Smooth muscle cell (in vitro differentiated cells): ENCODE data around the gene TMEM191B. TPM values are rescaled to one million over a fixed set of nuclear protein-coding genes. Genes with fewer than 3 reads are reported as not detected.
"Not testable (repeated sequence)": the region's sequence is repeated elsewhere in the genome, so short reads cannot be mapped to it uniquely, and the experiment has no call there.

Source experiments
- DNase-seq: peaks from one replicate; lab custom pipeline; 2025; ENCODE audit not compliant: unreplicated experiment; lab: John Stamatoyannopoulos, UW
- H2AFZ ChIP-seq: fragments of 200-600 bp; sonication (generic); 2 replicates; pipeline ENCODE4 v1.6.0; 2016; ENCODE audit warnings: antibody characterized with exemption, low read depth, mild to moderate bottlenecking
- H3F3A ChIP-seq: fragments of 200-600 bp; sonication (generic); 2 replicates; pipeline ENCODE4 v1.6.0; 2017; ENCODE audit warnings: antibody characterized with exemption, low read depth
- H3K27ac ChIP-seq: fragments of 200-600 bp; sonication (generic); 2 replicates; pipeline ENCODE4 v1.5.1; 2016; ENCODE audit warnings: low read depth, mild to moderate bottlenecking
- H3K27me3 ChIP-seq: fragments of 200-600 bp; sonication (generic); 2 replicates; pipeline ENCODE4 v1.6.1; 2016; ENCODE audit warnings: low read depth, mild to moderate bottlenecking
- H3K36me3 ChIP-seq: fragments of 200-600 bp; sonication (generic); 2 replicates; pipeline ENCODE4 v1.5.1; 2016; ENCODE audit warnings: low read depth
- H3K4me1 ChIP-seq: fragments of 200-600 bp; sonication (generic); 2 replicates; pipeline ENCODE4 v1.5.1; 2016; ENCODE audit warnings: low read depth
- H3K4me2 ChIP-seq: fragments of 200-600 bp; sonication (generic); 2 replicates; pipeline ENCODE4 v1.6.0; 2016; ENCODE audit warnings: mild to moderate bottlenecking
- H3K4me3 ChIP-seq: fragments of 200-600 bp; sonication (generic); 2 replicates; pipeline ENCODE4 v1.5.1; 2016; ENCODE audit warnings: mild to moderate bottlenecking
- H3K79me2 ChIP-seq: fragments of 200-600 bp; sonication (generic); 2 replicates; pipeline ENCODE4 v1.6.0; 2016; ENCODE audit warnings: low read depth, mild to moderate bottlenecking
- H3K9ac ChIP-seq: fragments of 200-600 bp; sonication (generic); 2 replicates; pipeline ENCODE4 v1.6.0; 2016; ENCODE audit warnings: low read depth
- H3K9me3 ChIP-seq: fragments of 200-600 bp; sonication (generic); replicated peaks from 2 replicates; pipeline ENCODE4 v1.5.1; 2016; ENCODE audit warnings: low read depth
- H4K20me1 ChIP-seq: fragments of 200-600 bp; sonication (generic); 2 replicates; pipeline ENCODE4 v1.6.0; 2016; ENCODE audit warnings: low read depth
- WGBS: methylation state at CpG from one replicate; pipeline ENCODE4 v1.1.7; 2016; ENCODE audit warnings: low lambda C conversion rate; 5-methylcytosine and 5-hydroxymethylcytosine counted together
- polyA plus RNA-seq: library from polyadenylated mRNA; unstranded; fragments of >200 nt; fragmentation: Nextera tagmentation; extraction: Ambion mirVana; gene quantifications from 2 replicates; pipeline ENCODE4 v1.2.1, GENCODE V29; 2016
- total RNA-seq: library from RNA; depleted of rRNA; stranded (reverse); fragments of >200 nt; gene quantifications from 2 replicates; pipeline ENCODE4 v1.2.3, GENCODE V29; 2014

The TMEM191B gene
- total and polyA plus RNA-seq, 2 experiments from 2014 or later, result 0.56 TPM; not detected in 1

DNA sequence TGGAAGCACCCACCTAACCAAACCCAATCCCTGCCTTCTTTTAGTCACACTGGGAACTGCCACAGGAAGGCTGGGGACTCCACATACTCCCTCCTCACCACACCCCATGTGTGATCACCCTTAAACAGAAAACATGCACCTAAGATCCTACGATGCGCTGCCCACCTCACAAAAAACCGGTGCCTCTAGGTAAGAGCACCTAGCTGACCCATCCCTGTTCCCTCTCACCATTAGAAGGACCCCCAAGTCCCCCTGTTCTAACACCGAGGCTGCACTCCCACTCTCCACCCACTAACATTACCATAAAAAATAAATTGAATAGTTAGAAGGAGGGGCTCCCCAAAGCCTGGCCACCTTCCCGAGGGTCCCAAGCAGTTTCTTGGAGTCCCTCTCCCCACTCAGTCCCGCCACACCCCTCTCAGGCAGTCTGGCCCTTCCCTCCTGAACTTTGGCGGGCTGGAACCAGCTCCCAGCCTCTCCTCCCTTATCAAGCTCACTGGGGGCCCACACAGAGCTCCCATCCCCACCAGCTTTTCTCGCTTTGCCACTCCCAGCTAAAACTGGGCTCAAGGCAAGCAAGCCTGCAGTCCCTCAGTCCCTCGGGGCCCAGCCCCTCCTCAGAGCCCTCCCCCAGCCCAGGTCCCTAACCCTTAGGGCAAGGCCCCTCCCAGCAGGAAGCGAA is 46.0 kb downstream of the TMEM191B start:
- H3K27me3 ChIP-seq, H3K79me2 ChIP-seq, H3K9ac ChIP-seq, H3K4me2 ChIP-seq, DNase-seq, H3K4me3 ChIP-seq, H3K4me1 ChIP-seq, H3K9me3 ChIP-seq, H3K36me3 ChIP-seq, H4K20me1 ChIP-seq, H3F3A ChIP-seq, H2AFZ ChIP-seq, H3K27ac ChIP-seq: not testable (repeated sequence)
- 56% methylated on average over 8 of the region's 10 CpGs for whole genome bisulfite sequencing

GRCh38 chr22:18574555-18574954 is 47.0 kb downstream of the TMEM191B start:
- not testable (repeated sequence) for H3K9ac ChIP-seq, H3K27me3 ChIP-seq, H3K4me3 ChIP-seq, H3F3A ChIP-seq, H3K4me1 ChIP-seq, H3K9me3 ChIP-seq, H3K79me2 ChIP-seq, H4K20me1 ChIP-seq, H3K27ac ChIP-seq, DNase-seq, H3K4me2 ChIP-seq, H2AFZ ChIP-seq, H3K36me3 ChIP-seq
- WGBS, result no CpG with 5 or more reads among the region's 13 CpGs

DNA sequence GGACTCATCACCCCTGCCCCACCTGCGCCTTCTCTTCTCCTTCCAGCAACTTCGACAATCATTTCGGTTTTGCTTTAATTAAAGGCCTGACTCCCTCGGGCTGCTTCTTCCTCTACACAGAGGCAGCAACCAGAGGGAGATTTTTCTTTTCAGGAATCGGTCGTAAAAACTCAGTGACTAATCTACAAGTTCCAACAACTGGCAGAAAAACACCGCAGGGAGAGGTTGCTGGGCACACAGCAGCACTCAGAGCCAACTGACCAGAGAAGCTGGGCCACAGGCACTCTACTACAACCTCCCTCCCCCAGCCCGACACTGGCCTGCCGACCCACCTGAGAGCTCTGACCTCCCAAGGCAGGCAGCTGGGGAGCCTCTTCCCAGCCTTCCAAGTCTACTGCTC is 48.1 kb downstream of the TMEM191B start:
- H3K79me2 ChIP-seq, H3K4me2 ChIP-seq, H3K36me3 ChIP-seq, H3K4me3 ChIP-seq, H3K27ac ChIP-seq, H3F3A ChIP-seq, H3K9ac ChIP-seq, H4K20me1 ChIP-seq, H2AFZ ChIP-seq, DNase-seq, H3K27me3 ChIP-seq, H3K4me1 ChIP-seq, H3K9me3 ChIP-seq: not testable (repeated sequence)
- no CpG with 5 or more reads among the region's 9 CpGs for WGBS

GRCh38 chr22:18577090-18577818 is 49.7 kb downstream of the TMEM191B start:
- not testable (repeated sequence) for H3K36me3 ChIP-seq, DNase-seq, H3K79me2 ChIP-seq, H3K4me2 ChIP-seq, H4K20me1 ChIP-seq, H3K27ac ChIP-seq, H2AFZ ChIP-seq, H3F3A ChIP-seq, H3K9me3 ChIP-seq, H3K9ac ChIP-seq, H3K27me3 ChIP-seq, H3K4me1 ChIP-seq, H3K4me3 ChIP-seq
- no CpG with 5 or more reads among the region's 88 CpGs for WGBS

GRCh38 chr22:18577847-18578246 is 50.2 kb downstream of the TMEM191B start:
- H3K27ac ChIP-seq, H3K27me3 ChIP-seq, H3K9ac ChIP-seq, H4K20me1 ChIP-seq, H2AFZ ChIP-seq, H3K4me3 ChIP-seq, H3K9me3 ChIP-seq, H3F3A ChIP-seq, DNase-seq, H3K4me1 ChIP-seq, H3K79me2 ChIP-seq, H3K4me2 ChIP-seq, H3K36me3 ChIP-seq: not testable (repeated sequence)
- no CpG with 5 or more reads among the region's 53 CpGs for WGBS

Other genes with a start within 250 kb of the TMEM191B start
- gene GGTLC3, start 9.6 kb upstream of the TMEM191B start, total RNA-seq, result not detected in 2 replicates
- not detected in 2 replicates for gene GGTLC3, start 9.6 kb upstream of the TMEM191B start, polyA plus RNA-seq
- gene RIMBP3, start 84.1 kb downstream of the TMEM191B start, total RNA-seq, result 0.22 and 0.31 TPM in 2 replicates
- 0.16 and 0.25 TPM in 2 replicates for gene RIMBP3, start 84.1 kb downstream of the TMEM191B start, polyA plus RNA-seq